Fibroblast of lung (primary cell): ENCODE results near the gene ABHD18.

Experiments used
- EZH2 ChIP-seq: IDR thresholded peaks from 2 replicates; pipeline ENCODE4 v1.5.1; 2012; ENCODE audit warnings: low read length, control low read depth, mild to moderate bottlenecking; ENCODE audit errors: missing control alignments
- TF ChIP-seq, protein P1 (sequence below), 2 donors: IDR thresholded peaks in 1 of 2; conservative IDR thresholded peaks in 1 of 2; 1 replicate in 1 of 2; 2 replicates in 1 of 2; pipeline ENCODE4 v1.5.1; 2011 to 2012; ENCODE audit warnings: low read length in 2 of 2, control low read depth in 1 of 2, inconsistent platforms in 1 of 2, low read depth in 1 of 2, mild to moderate bottlenecking in 1 of 2

DNA sequence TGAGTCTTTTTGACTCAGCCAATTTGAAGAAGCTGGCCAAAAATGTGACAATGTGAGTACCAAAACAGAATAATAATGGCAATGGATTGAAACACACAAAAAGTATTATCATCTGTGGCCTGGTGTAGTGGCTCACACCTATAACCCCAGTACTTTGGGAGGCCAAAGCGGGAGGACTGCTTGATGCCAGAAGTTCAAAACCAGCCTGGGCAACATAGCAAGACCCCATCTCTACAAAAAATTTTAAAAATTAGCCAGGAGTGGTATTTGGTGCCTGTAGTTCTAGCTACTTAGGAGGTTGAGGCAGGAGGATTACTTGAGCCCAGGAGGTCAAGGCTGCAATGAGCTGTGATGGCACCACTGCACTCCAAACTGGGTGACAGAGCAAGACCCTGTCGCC is 43.0 kb upstream of the ABHD18 start:
- TF ChIP-seq, protein P1, sequence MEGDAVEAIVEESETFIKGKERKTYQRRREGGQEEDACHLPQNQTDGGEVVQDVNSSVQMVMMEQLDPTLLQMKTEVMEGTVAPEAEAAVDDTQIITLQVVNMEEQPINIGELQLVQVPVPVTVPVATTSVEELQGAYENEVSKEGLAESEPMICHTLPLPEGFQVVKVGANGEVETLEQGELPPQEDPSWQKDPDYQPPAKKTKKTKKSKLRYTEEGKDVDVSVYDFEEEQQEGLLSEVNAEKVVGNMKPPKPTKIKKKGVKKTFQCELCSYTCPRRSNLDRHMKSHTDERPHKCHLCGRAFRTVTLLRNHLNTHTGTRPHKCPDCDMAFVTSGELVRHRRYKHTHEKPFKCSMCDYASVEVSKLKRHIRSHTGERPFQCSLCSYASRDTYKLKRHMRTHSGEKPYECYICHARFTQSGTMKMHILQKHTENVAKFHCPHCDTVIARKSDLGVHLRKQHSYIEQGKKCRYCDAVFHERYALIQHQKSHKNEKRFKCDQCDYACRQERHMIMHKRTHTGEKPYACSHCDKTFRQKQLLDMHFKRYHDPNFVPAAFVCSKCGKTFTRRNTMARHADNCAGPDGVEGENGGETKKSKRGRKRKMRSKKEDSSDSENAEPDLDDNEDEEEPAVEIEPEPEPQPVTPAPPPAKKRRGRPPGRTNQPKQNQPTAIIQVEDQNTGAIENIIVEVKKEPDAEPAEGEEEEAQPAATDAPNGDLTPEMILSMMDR (conservative IDR thresholded peaks at IDR 0.05 in 1 of 2, IDR thresholded peaks at IDR 0.05 in 1 of 2; ENCODE audit: low read depth in 1 of 2, low read length in 2 of 2) = no peak
- no peak for TF ChIP-seq EZH2
